Calu3 (cell line): Measurements from ENCODE around the gene MEI1. TPM values are rescaled to one million over a fixed set of nuclear protein-coding genes. Genes with fewer than 3 reads are reported as not detected.

Experiments
- BruUV-seq: library from RNA; stranded (reverse); fragments of 400-500 nt; replicated peaks from 2 replicates; lab custom pipeline; 2021; lab: Mats Ljungman, UMichigan
- CTCF ChIA-PET: fragments of 300-600 bp; sonication (Branson Sonifier 250); formaldehyde crosslinking; loops from one replicate; lab custom pipeline; 2022; ENCODE audit warnings: antibody characterized with exemption; lab: Charles Lee
- DNase-seq: peaks from one replicate; pipeline ENCODE4 v3.0.0; 2022
- H3K27ac Mint-ChIP-seq: one replicate; pipeline ENCODE4 v1.8.0; 2022; ENCODE audit warnings: mixed read lengths; ENCODE audit not compliant: unreplicated experiment
- H3K27me3 Mint-ChIP-seq: one replicate; pipeline ENCODE4 v1.8.0; 2022; ENCODE audit warnings: mixed read lengths; ENCODE audit not compliant: unreplicated experiment
- H3K36me3 Mint-ChIP-seq: one replicate; pipeline ENCODE4 v1.8.0; 2022; ENCODE audit warnings: mild to moderate bottlenecking, moderate library complexity, mixed read lengths; ENCODE audit not compliant: insufficient read depth, unreplicated experiment
- H3K4me1 Mint-ChIP-seq: one replicate; pipeline ENCODE4 v1.8.0; 2022; ENCODE audit warnings: mild to moderate bottlenecking, low read depth, mixed read lengths; ENCODE audit not compliant: unreplicated experiment
- H3K4me3 Mint-ChIP-seq: one replicate; pipeline ENCODE4 v1.8.0; 2022; ENCODE audit warnings: mild to moderate bottlenecking, low read depth, moderate library complexity, mixed read lengths; ENCODE audit not compliant: unreplicated experiment
- H3K9me3 Mint-ChIP-seq: one replicate; pipeline ENCODE4 v1.8.0; 2022; ENCODE audit warnings: low read depth, mixed read lengths; ENCODE audit not compliant: unreplicated experiment
- CTCF ChIP-seq: fragments of 200-600 bp; IDR thresholded peaks from one replicate; pipeline ENCODE4 v1.8.0; 2022; ENCODE audit warnings: antibody characterized with exemption; ENCODE audit not compliant: unreplicated experiment
- intact Hi-C: fragments of 100-400 bp; cut with micrococcal nuclease; formaldehyde crosslinking; loops from one replicate; pipeline ENCODE4 v1.10.0; 2022; ENCODE audit not compliant: unreplicated experiment
- total RNA-seq: library from RNA; stranded (reverse); gene quantifications from 2 replicates; pipeline ENCODE4 v1.2.3, GENCODE V29; 2022

The MEI1 gene
- total RNA-seq, 1 experiment from 2014 or later, result 0.68 TPM

- peaks cover 5% of the 10 kb centered on the region for H3K36me3 Mint-ChIP-seq
- TF ChIP-seq CTCF, result no peak
- intact Hi-C loops, result no loop called here
- H3K27ac Mint-ChIP-seq, result no peak overlapping the region
- H3K9me3 Mint-ChIP-seq, result no peaks in the 10 kb centered on the region
- H3K27me3 Mint-ChIP-seq, result no peaks in the 10 kb centered on the region
- no TSS peak for BruUV-seq
- CTCF ChIA-PET, result interaction anchor here (0.6 kb wide), 1 partner anchor 34 kb away, joined by 3 read pairs; no protein-coding TSS in a partner anchor
- H3K4me1 Mint-ChIP-seq, result peaks cover 28% of the 10 kb centered on the region
- H3K4me3 Mint-ChIP-seq, result no peak overlapping the region
- no peak for DNase-seq
These were observed 127.4 kb downstream of the MEI1 start for GRCh38 chr22:41826430-41827383.

DNA sequence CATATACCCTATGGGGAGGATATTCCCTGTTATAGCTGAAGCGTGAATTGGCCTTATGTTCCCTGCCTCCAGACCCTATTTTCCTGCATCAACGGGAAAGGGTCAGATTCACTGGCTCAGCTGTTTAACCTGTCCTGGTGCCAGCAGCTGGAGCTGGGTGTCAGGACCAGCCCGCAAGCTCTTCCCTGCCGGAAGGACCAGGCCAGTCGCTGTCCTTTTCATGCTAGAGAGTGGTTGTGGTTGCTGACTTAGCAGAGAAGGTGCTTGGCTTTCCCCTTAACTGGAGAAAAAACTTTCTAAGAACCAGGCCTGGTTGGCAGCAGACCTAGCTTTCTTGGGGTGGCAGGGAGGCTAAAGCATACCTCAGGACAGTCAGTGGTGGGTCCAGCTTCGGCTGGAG is 128.4 kb downstream of the MEI1 start:
- DNase-seq, result no peak
- Mint-ChIP-seq H3K4me1 (peaks cover 27% of the 10 kb centered on the region), H3K4me3 (no peak overlapping the region), H3K9me3 (no peaks in the 10 kb centered on the region), H3K36me3 (peaks cover 13% of the 10 kb centered on the region), H3K27ac (no peak overlapping the region), H3K27me3 (no peaks in the 10 kb centered on the region)
- no TSS peak for BruUV-seq
- intact Hi-C loops, result no loop called here
- TF ChIP-seq CTCF, result no peak
- CTCF ChIA-PET, result interaction anchor here (0.6 kb wide), 1 partner anchor 33 kb away, joined by 3 read pairs; no protein-coding TSS in a partner anchor

- no peaks in the 10 kb centered on the region for H3K9me3 Mint-ChIP-seq
- peak overlapping the region; percentile 19 for H3K27ac Mint-ChIP-seq
- no peak for TF ChIP-seq CTCF
- H3K27me3 Mint-ChIP-seq, result no peaks in the 10 kb centered on the region
- H3K4me1 Mint-ChIP-seq, result peaks cover 26% of the 10 kb centered on the region
- DNase-seq, result peak; percentile 32
- CTCF ChIA-PET, result no interaction called here
- H3K4me3 Mint-ChIP-seq, result no peak overlapping the region
- intact Hi-C loops, result no loop called here
- peaks cover 21% of the 10 kb centered on the region for H3K36me3 Mint-ChIP-seq
- no TSS peak for BruUV-seq
These were observed 129.2 kb downstream of the MEI1 start for GRCh38 chr22:41828516-41828915.

DNA sequence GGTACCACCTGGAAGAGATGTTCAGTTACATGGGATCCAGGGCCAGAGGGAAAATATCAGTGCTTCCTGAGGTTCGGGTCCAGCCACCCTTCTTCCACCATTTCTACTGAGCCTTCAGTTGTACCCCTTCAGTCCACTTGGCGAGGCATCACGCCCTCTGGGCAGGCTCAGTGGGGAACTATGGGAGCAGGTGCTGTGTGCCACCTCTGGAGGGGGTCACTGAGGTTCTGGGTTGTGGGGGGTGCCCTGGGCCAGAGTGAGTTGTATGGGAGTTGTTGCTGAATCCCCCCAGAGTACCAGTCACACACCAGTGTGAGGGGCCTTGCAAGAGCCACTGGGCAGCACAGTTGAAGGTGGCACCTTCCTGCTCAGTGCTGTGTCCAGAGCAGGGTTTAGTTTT is 130.9 kb downstream of the MEI1 start:
- BruUV-seq, result no TSS peak
- Mint-ChIP-seq H3K9me3 (no peaks in the 10 kb centered on the region), H3K27me3 (no peaks in the 10 kb centered on the region), H3K27ac (no peak overlapping the region), H3K4me1 (peaks cover 26% of the 10 kb centered on the region), H3K36me3 (peaks cover 34% of the 10 kb centered on the region), H3K4me3 (no peak overlapping the region)
- CTCF ChIA-PET, result no interaction called here
- intact Hi-C loops, result no loop called here
- TF ChIP-seq CTCF, result no peak
- DNase-seq, result no peak
